Motor neuron (in vitro differentiated cells): Measurements from ENCODE around the gene GLP2R. TPM values are rescaled to one million over a fixed set of nuclear protein-coding genes. Genes with fewer than 3 reads are reported as not detected.

Experiments
- ATAC-seq, 8 experiments: fragments of 200-7000 bp; cut with Tn5 transposase; replicated peaks in 6 of 8; 2 replicates each; pipeline ENCODE4 v1.8.0; 2021; ENCODE audit warnings: mild to moderate bottlenecking in 8 of 8, moderate library complexity in 8 of 8
- H3K27ac ChIP-seq, 2 donors: fragments of 250-450 bp; sonication (Bioruptor Pico); 2 replicates each; pipeline ENCODE4 v1.9.0; 2021; ENCODE audit warnings: antibody characterized with exemption in 2 of 2, mild to moderate bottlenecking in 2 of 2, moderate library complexity in 1 of 2
- H3K4me1 ChIP-seq, 2 donors: fragments of 250-450 bp; sonication (Bioruptor Pico); replicated peaks in 1 of 2; 2 replicates each; pipeline ENCODE4 v1.6.1; 2021; ENCODE audit warnings: antibody characterized with exemption in 2 of 2, mild to moderate bottlenecking in 2 of 2, moderate library complexity in 1 of 2
- H3K4me3 ChIP-seq, 5 donors: fragments of 250-450 bp; sonication (Bioruptor Pico); 2 replicates each; pipeline ENCODE4 v1.9.0; 2021; ENCODE audit warnings: antibody characterized with exemption in 5 of 5, mild to moderate bottlenecking in 5 of 5, moderate library complexity in 4 of 5
- WGBS, 10 experiments: fragments of 450-650 bp; shearing (Covaris generic); methylation state at CpG; one replicate each; pipeline ENCODE4 v1.0.0; 2022; 5-methylcytosine and 5-hydroxymethylcytosine counted together
- in situ Hi-C, 9 experiments: fragments of 400-800 bp; cut with MboI; loops; one replicate each; pipeline ENCODE4 v1.15.0; 2021; ENCODE audit warnings: low sequenced_read_pairs in 9 of 9, low pct_unique_long_range_greater_than_20kb in 2 of 9; ENCODE audit not compliant: unreplicated experiment in 9 of 9
- total RNA-seq, 8 experiments: library from RNA; unstranded; fragments of 300-600 nt; gene quantifications; 2 replicates each; pipeline versions ENCODE4 v1.2.3 to v1.2.4, GENCODE V29; 2022

GLP2R gene
- total RNA-seq, 8 experiments from 2014 or later, result 0.09 to 0.52 (median 0.14) TPM; not detected in 2

DNA sequence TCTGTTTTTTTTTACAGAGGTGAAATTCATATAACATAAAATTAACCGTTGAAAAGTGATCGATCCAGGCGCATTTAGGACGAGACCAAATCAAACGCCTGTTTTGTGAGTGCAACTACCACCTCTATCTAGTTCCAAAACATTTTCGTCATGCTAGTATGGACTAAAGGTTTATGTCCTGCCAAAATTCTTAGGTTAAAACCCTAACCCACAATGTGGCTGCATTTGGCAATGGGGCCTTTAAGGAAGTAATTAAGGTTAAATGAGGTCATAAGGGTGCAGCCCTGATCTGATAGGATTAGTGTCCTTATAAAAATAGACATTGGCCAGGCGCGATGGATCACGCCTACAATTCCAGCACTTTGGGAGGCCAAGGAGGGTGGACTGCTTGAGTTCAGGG, 112.2 kb downstream of the GLP2R start:
- in situ Hi-C loops, result loop anchor here in 2 of 9 experiments (25.0 kb wide), 2 partner anchors 374 to 674 kb away; no protein-coding TSS in a partner anchor

DNA sequence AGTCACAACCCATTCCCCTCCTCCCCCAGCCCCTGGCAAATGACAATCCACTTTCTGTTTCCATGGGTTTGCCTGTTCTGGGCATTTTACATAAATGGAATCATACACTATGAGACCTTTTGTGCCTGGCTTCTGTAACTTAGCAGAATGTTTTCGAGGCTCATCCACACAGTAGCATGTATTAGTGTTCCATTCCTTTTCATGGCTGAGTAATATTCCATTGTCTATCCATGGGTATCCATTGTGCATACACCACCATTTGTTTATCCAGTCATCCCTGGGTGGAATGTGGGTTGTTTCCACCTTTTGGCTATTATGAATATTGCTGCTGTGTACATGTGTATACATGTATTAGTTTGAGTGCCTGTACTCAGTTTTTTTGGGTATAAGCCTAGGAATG, 113.0 kb downstream of the GLP2R start:
- Histone ChIP-seq H3K4me3 (no peak overlapping the region), H3K4me1 (peaks cover 0 to 4% of the 10 kb centered on the region in 2 donors), H3K27ac (no peak overlapping the region)
- in situ Hi-C loops, result loop anchor here in 2 of 9 experiments (25.0 kb wide), 2 partner anchors 374 to 674 kb away; no protein-coding TSS in a partner anchor
- 50 to 100% (median 86%) methylated on average over 1 of the region's 1 CpG; no CpG with 5 or more reads in 6 of the 10 experiments for WGBS, 10 experiments
- ATAC-seq, result no peak

More for the DNA sequence above, 112.2 kb downstream of the GLP2R start:
- Histone ChIP-seq H3K4me3 (no peak overlapping the region), H3K27ac (no peak overlapping the region), H3K4me1 (no peaks in the 10 kb centered on the region)
- no peak for ATAC-seq
- 30 to 100% (median 84%) methylated on average over 1 to 9 of the region's 9 CpGs; no CpG with 5 or more reads in 2 of the 10 experiments for WGBS, 10 experiments

DNA sequence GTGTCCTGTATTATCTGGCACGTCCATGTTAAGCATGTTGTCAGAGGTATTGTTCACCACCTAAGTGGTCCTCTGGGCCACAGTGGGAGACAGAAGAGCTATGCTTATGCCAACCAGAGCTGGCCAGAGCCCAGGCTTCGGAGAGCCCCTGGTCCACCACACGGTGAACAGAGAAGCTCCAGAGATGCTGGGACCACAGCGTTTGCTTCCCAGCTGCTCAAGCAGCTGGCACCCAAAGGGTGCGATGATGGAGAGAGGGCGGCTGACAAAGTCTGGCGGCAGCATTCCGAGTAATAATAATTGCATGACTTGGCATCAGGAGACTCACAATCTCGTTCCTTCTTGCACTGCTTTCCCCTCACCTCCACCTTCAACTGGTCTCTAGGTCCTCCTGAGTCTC, 115.1 kb downstream of the GLP2R start:
- in situ Hi-C loops, result loop anchor here in 2 of 9 experiments (25.0 kb wide), 2 partner anchors 371 to 671 kb away; no protein-coding TSS in a partner anchor
- Histone ChIP-seq H3K27ac (no peak overlapping the region), H3K4me3 (no peak overlapping the region), H3K4me1 (peaks cover 11 to 21% of the 10 kb centered on the region in 2 donors)
- WGBS, 10 experiments, result 61 to 92% (median 81%) methylated on average over 4 to 7 of the region's 9 CpGs; no CpG with 5 or more reads in 4 of the 10 experiments
- ATAC-seq, result no peak

DNA sequence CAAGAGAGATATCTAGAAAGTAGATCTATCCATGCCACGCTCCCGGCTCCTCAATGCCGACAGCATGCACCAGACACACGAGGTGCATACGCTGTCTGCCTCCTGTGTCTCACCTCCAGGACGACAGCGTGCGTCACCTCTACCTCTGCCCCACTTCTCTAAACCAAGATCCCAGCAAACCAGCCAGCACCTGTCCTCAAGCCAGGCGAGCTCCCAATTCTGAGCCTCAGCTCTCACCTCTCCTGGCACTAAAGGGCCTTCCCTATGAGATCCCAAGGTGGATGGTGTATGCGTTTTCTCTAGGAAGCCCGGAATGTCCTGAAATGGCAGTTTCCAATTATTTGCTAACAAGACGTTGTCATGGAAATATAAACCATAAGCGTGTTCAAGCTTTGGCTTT, 115.6 kb downstream of the GLP2R start:
- in situ Hi-C loops, result loop anchor here in 2 of 9 experiments (25.0 kb wide), 2 partner anchors 371 to 671 kb away; no protein-coding TSS in a partner anchor
- WGBS, 10 experiments, result 77 to 100% (median 90%) methylated on average over 1 to 10 of the region's 13 CpGs; no CpG with 5 or more reads in 2 of the 10 experiments

More for the DNA sequence above, 115.6 kb downstream of the GLP2R start:
- Histone ChIP-seq H3K4me1 (peaks cover 11 to 21% of the 10 kb centered on the region in 2 donors), H3K27ac (no peak overlapping the region), H3K4me3 (no peak overlapping the region)
- ATAC-seq, result no peak

Other genes with a start within 250 kb of the GLP2R start
- 10 to 100 TPM in 1 of 8 experiments, 1 to 10 TPM in 2, under 1 TPM in 5; 0.15 to 62.3 (median 0.71) TPM for gene CFAP52, start 249.3 kb upstream of the GLP2R start, total RNA-seq
- gene USP43, start 180.4 kb upstream of the GLP2R start, total RNA-seq, result 1 to 10 TPM in 3 of 8 experiments, under 1 TPM in 4, not detected in 1; 0.49 to 3.6 (median 0.90) TPM
- not detected for gene DHRS7C, start 34.3 kb upstream of the GLP2R start, total RNA-seq
- not detected for gene GSG1L2, start 3.8 kb upstream of the GLP2R start, total RNA-seq
- gene RCVRN, start 79.3 kb downstream of the GLP2R start, total RNA-seq, result 1 to 10 TPM in 1 of 8 experiments, under 1 TPM in 6, not detected in 1; 0.05 to 1.5 (median 0.29) TPM